Neuronal stem cell (in vitro differentiated cells): ENCODE results near the gene ATP6V1F.

Source experiments
- DNase-seq: peaks from one replicate; pipeline ENCODE4 v3.0.0-alpha.2; 2013; ENCODE audit warnings: low spot score
- H2AFZ ChIP-seq: one replicate; pipeline ENCODE4 v1.6.1; 2013; ENCODE audit warnings: mild to moderate bottlenecking, low read length, inconsistent platforms
- H2AK5ac ChIP-seq: 2 replicates; pipeline ENCODE4 v1.6.1; 2013; ENCODE audit warnings: low read depth, mild to moderate bottlenecking, inconsistent platforms, low read length, moderate library complexity, mixed read lengths
- H2BK120ac ChIP-seq: 2 replicates; pipeline ENCODE4 v1.6.1; 2013; ENCODE audit warnings: low read depth, mild to moderate bottlenecking, inconsistent platforms, low read length, moderate library complexity, mixed read lengths
- H2BK12ac ChIP-seq: one replicate; pipeline ENCODE4 v1.6.1; 2013; ENCODE audit warnings: low read length, inconsistent platforms
- H2BK15ac ChIP-seq: 2 replicates; pipeline ENCODE4 v1.6.1; 2013; ENCODE audit warnings: mild to moderate bottlenecking, low read length, inconsistent platforms, mixed read lengths
- H2BK5ac ChIP-seq: one replicate; pipeline ENCODE4 v1.6.1; 2013; ENCODE audit warnings: inconsistent platforms, mild to moderate bottlenecking, low read length, moderate library complexity
- H3K14ac ChIP-seq: one replicate; pipeline ENCODE4 v1.6.1; 2013; ENCODE audit warnings: low read length, inconsistent platforms
- H3K18ac ChIP-seq: 2 replicates; pipeline ENCODE4 v1.6.1; 2013; ENCODE audit warnings: low read length, inconsistent platforms
- H3K23ac ChIP-seq: 2 replicates; pipeline ENCODE4 v1.6.1; 2013; ENCODE audit warnings: low read depth, mild to moderate bottlenecking, mixed read lengths, low read length, inconsistent platforms; ENCODE audit not compliant: poor library complexity
- H3K27ac ChIP-seq: replicated peaks from 3 replicates; pipeline ENCODE4 v1.5.1; 2013; ENCODE audit warnings: low read length, inconsistent platforms
- H3K27me3 ChIP-seq, 3 experiments: 2 replicates each; pipeline ENCODE4 v1.6.1; 2013; ENCODE audit warnings: low read length in 3 of 3, mild to moderate bottlenecking in 2 of 3, inconsistent platforms in 1 of 3, low read depth in 1 of 3, mixed read lengths in 1 of 3, moderate library complexity in 1 of 3; ENCODE audit not compliant: control insufficient read depth in 3 of 3, insufficient read depth in 3 of 3
- H3K36me3 ChIP-seq, 2 donors: replicated peaks in 1 of 2; 2 replicates each; pipeline ENCODE4 v1.6.1; 2013; ENCODE audit warnings: low read length in 2 of 2; ENCODE audit not compliant: control insufficient read depth in 2 of 2, insufficient read depth in 2 of 2
- H3K4ac ChIP-seq: 2 replicates; pipeline ENCODE4 v1.6.1; 2013; ENCODE audit warnings: inconsistent platforms, mild to moderate bottlenecking, low read length, moderate library complexity
- H3K4me1 ChIP-seq, 2 donors: 1 replicate in 1 of 2; 2 replicates in 1 of 2; pipeline ENCODE4 v1.6.1; 2013; ENCODE audit warnings: low read length in 2 of 2, low read depth in 1 of 2; ENCODE audit not compliant: control insufficient read depth in 2 of 2, insufficient read depth in 1 of 2
- H3K4me2 ChIP-seq: one replicate; pipeline ENCODE4 v1.6.1; 2013; ENCODE audit warnings: mild to moderate bottlenecking, low read length, inconsistent platforms; ENCODE audit not compliant: insufficient read depth, poor library complexity, severe bottlenecking
- H3K4me3 ChIP-seq, 2 donors: 2 replicates each; pipeline ENCODE4 v1.5.1; 2013; ENCODE audit warnings: low read length in 2 of 2, mild to moderate bottlenecking in 2 of 2, inconsistent platforms in 1 of 2, moderate library complexity in 1 of 2
- H3K79me1 ChIP-seq: one replicate; pipeline ENCODE4 v1.6.1; 2013; ENCODE audit warnings: low read depth, mild to moderate bottlenecking, inconsistent platforms, low read length, moderate library complexity
- H3K9ac ChIP-seq: one replicate; pipeline ENCODE4 v1.6.1; 2013; ENCODE audit warnings: mild to moderate bottlenecking, low read depth, low read length, inconsistent platforms; ENCODE audit not compliant: poor library complexity
- H3K9me3 ChIP-seq, 2 donors: replicated peaks in 1 of 2; 2 replicates each; pipeline versions ENCODE3 to v1.6.1; 2013; ENCODE audit warnings: low read length in 2 of 2, mild to moderate bottlenecking in 2 of 2, inconsistent platforms in 1 of 2, low read depth in 1 of 2, mixed read lengths in 1 of 2, moderate library complexity in 1 of 2; ENCODE audit not compliant: control insufficient read depth in 2 of 2, insufficient read depth in 1 of 2
- H4K8ac ChIP-seq: one replicate; pipeline ENCODE4 v1.6.1; 2013; ENCODE audit warnings: low read depth, mild to moderate bottlenecking, inconsistent platforms, low read length, moderate library complexity
- H4K91ac ChIP-seq: one replicate; pipeline ENCODE4 v1.6.1; 2013; ENCODE audit warnings: low read length, low read depth, mild to moderate bottlenecking, inconsistent platforms; ENCODE audit not compliant: poor library complexity
- WGBS, 2 donors: extraction: QIAGEN DNeasy Blood & Tissue Kit; methylation state at CpG; one replicate each; pipeline ENCODE4 v1.1.7; 2013; ENCODE audit warnings: missing lambda C conversion rate in 2 of 2, mixed read lengths in 1 of 2; ENCODE audit not compliant: insufficient read length in 2 of 2, insufficient replicate concordance in 1 of 2; ENCODE audit errors: extremely low coverage in 2 of 2; 5-methylcytosine and 5-hydroxymethylcytosine counted together

ATP6V1F gene

GRCh38 chr7:128883622-128884448 is 21.2 kb downstream of the ATP6V1F start:
- H3K36me3 ChIP-seq = peaks cover 0 to 5% of the 10 kb centered on the region in 2 donors
- WGBS, 2 donors = 100% methylated on average over 1 of the region's 19 CpGs; no CpG with 5 or more reads in 1 of the 2 donors
- H3K23ac ChIP-seq = peak overlapping the region; percentile 22
- no peak overlapping the region for H2BK12ac ChIP-seq
- peak overlapping the region in 1 of 2 donors; percentile 9 for H3K4me3 ChIP-seq
- H2BK5ac ChIP-seq = no peak overlapping the region
- H2AFZ ChIP-seq = peak overlapping the region; percentile 80
- H3K9me3 ChIP-seq = peaks cover 0 to 7% of the 10 kb centered on the region in 2 donors
- no peak overlapping the region for H4K91ac ChIP-seq
- peaks cover 0 to 14% (median 5%) of the 10 kb centered on the region in 3 experiments for H3K27me3 ChIP-seq
- H3K4me1 ChIP-seq = peaks cover 4 to 6% of the 10 kb centered on the region in 2 donors
- DNase-seq = peak; percentile 57
- no peak overlapping the region for H4K8ac ChIP-seq
- H2BK15ac ChIP-seq = no peak overlapping the region
- H3K79me1 ChIP-seq = peaks cover 8% of the 10 kb centered on the region
- H3K4me2 ChIP-seq = no peak overlapping the region
- no peak overlapping the region for H3K27ac ChIP-seq
- peak overlapping the region; percentile 67 for H3K18ac ChIP-seq
- H3K4ac ChIP-seq = no peak overlapping the region
- peak overlapping the region; percentile 40 for H2AK5ac ChIP-seq
- H3K14ac ChIP-seq = no peak overlapping the region
- H2BK120ac ChIP-seq = no peak overlapping the region
- H3K9ac ChIP-seq = peak overlapping the region; percentile 66

- peak overlapping the region; percentile 43 for H4K8ac ChIP-seq
- H2BK5ac ChIP-seq = no peak overlapping the region
- H3K36me3 ChIP-seq = peaks cover 0 to 5% of the 10 kb centered on the region in 2 donors
- H3K4ac ChIP-seq = no peak overlapping the region
- peak overlapping the region; percentile 4 for H3K9ac ChIP-seq
- H3K9me3 ChIP-seq = peaks cover 0 to 7% of the 10 kb centered on the region in 2 donors
- peak overlapping the region; percentile 28 for H3K18ac ChIP-seq
- peak overlapping the region; percentile 94 for H2AK5ac ChIP-seq
- H3K4me2 ChIP-seq = no peak overlapping the region
- no CpG with 5 or more reads among the region's 26 CpGs for WGBS, 2 donors
- H2BK120ac ChIP-seq = no peak overlapping the region
- peaks cover 0 to 23% (median 5%) of the 10 kb centered on the region in 3 experiments for H3K27me3 ChIP-seq
- H3K23ac ChIP-seq = peak overlapping the region; percentile 17
- DNase-seq = no peak
- H4K91ac ChIP-seq = peak overlapping the region; percentile 53
- H2BK15ac ChIP-seq = no peak overlapping the region
- no peak overlapping the region for H3K4me3 ChIP-seq
- H2BK12ac ChIP-seq = no peak overlapping the region
- peaks cover 2 to 3% of the 10 kb centered on the region in 2 donors for H3K4me1 ChIP-seq
- H3K14ac ChIP-seq = peak overlapping the region; percentile 71
- peaks cover 8% of the 10 kb centered on the region for H3K79me1 ChIP-seq
- H2AFZ ChIP-seq = peak overlapping the region; percentile 13
- no peak overlapping the region for H3K27ac ChIP-seq
These were observed 22.1 kb downstream of the ATP6V1F start for GRCh38 chr7:128884561-128885369.

GRCh38 chr7:128885370-128886187 is 22.9 kb downstream of the ATP6V1F start:
- Histone ChIP-seq H2BK12ac (no peak overlapping the region), H2AFZ (no peak overlapping the region), H3K23ac (no peak overlapping the region), H4K8ac (no peak overlapping the region), H2AK5ac (peak overlapping the region; percentile 94), H3K4ac (no peak overlapping the region), H3K4me3 (no peak overlapping the region), H4K91ac (peak overlapping the region; percentile 53), H2BK5ac (no peak overlapping the region), H3K4me1 (peaks cover 0 to 1% of the 10 kb centered on the region in 2 donors), H2BK120ac (no peak overlapping the region), H3K27me3 (peaks cover 2 to 29% (median 11%) of the 10 kb centered on the region in 3 experiments), H3K14ac (no peak overlapping the region), H2BK15ac (no peak overlapping the region), H3K4me2 (no peak overlapping the region), H3K9ac (no peak overlapping the region), H3K36me3 (peaks cover 0 to 5% of the 10 kb centered on the region in 2 donors), H3K18ac (peak overlapping the region; percentile 28), H3K9me3 (peaks cover 0 to 7% of the 10 kb centered on the region in 2 donors), H3K79me1 (peaks cover 10% of the 10 kb centered on the region), H3K27ac (no peak overlapping the region)
- WGBS, 2 donors = no CpG with 5 or more reads among the region's 10 CpGs
- no peak for DNase-seq
